GM10847 (cell line): Measurements from ENCODE around the gene OTC.

ENCODE experiments used
- POLR2A ChIP-seq: IDR thresholded peaks from 2 replicates; pipeline ENCODE4 v1.6.1; 2011; ENCODE audit not compliant: insufficient read length; ENCODE audit errors: extremely low read depth

OTC gene

GRCh38 chrX:38342853-38343778, 9.3 kb upstream of the OTC start:
- TF ChIP-seq POLR2A = no peak

DNA sequence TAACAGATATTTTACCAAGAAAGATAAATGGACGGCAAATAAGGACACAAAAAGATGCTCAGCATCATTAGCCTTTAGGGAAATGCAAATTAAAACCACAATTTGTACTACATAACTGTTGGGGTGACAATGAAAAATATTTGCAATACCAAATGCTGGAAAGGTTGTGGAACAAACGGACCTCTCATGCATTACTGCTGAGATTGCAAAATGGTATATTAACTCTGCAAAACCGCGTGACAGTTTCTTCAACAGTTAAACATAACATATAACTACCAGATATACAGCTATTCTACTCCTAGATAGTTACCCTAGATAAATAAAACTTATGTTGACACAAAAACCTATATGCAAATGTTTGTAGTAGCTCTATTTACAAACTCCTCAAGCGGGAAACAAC, 6.3 kb upstream of the OTC start:
- no peak for TF ChIP-seq POLR2A

- no peak for TF ChIP-seq POLR2A
Measured at GRCh38 chrX:38347136-38347535, 5.3 kb upstream of the OTC start.

- no peak for TF ChIP-seq POLR2A
Measured at GRCh38 chrX:38351346-38351745, 1.1 kb upstream of the OTC start.

DNA sequence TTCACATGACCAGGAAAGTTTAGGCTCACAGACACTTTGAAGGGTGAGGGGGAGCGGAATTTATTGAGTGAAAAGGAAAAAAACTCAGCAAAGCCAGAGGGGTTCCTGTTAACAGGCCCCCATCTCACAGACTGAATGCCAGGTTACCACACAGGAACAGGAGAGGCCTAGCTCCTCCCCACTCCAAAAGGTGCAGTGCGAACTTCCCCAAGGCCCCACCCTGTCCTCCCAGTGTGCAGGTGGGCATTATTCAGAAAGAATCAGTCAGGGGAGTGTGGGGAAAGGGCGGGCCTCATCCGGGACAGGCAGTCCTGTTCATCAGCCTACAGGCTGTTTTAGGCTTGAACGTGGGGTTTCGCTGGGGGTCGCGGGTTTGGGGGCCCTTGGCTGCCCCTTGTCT, 4.0 kb downstream of the OTC start:
- no peak for TF ChIP-seq POLR2A

DNA sequence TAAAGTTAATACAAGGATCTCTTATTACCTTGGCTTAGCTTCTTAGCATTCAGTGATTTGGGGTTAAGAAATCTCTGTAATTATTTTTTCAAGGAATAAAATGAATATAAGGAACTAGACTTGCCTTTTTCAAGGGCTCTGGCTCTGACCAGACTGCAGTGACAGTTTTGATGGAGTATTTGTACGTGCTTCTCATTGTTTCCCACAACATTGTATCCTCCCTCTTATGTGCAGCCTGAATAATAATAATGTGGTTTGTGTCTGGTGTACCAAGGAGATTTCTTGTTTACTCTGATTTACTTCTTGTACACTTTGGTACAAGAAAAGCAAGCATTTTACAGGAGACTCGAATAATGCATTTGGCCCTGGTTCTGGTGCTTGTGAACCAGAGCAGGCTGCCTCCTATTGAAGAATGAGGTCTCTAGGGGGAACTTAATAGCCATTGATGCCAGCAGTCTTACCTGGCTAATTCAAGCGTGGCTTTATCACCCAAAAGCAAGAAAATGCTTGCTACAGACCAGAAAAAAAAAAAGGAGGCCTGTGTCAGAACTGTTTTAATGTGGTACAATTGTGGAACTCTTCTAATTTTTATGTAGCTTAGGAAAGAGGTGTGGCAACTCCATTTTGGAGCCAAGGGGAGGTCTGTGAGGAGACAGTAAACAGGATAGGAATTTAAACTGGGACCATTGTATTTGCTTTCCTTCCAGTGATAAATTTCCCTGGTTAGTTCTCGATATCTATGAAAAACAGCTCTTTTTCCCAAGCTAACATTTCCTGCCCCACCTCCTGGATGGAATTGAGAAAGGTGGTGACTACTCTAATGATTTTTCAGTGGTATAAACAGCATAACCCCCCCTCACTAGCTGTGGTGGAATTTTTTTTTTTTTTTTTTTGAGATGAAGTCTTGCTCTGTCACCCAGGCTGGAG, 5.6 kb downstream of the OTC start:
- no peak for TF ChIP-seq POLR2A

- no peak for TF ChIP-seq POLR2A
Measured at GRCh38 chrX:38363046-38363445, 10.6 kb downstream of the OTC start.

DNA sequence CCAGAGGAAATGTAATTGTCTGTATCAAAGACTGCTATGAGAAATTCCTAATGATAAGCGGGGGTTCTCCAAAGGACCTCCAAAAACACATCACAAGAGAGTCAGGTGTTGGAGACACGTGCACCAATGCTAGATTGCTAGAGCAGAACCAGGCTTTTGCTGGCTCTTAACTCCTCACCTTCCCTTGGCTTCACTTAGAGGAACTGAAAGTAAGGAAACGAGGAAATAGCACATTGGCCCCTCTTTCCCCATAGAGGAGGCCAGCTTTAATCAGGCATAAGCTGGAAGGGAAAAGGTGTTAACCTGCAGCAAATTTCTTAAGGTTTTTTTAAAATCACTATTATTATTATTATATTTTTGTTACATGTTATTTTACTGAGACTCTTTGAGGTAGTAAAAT, 13.6 kb downstream of the OTC start:
- TF ChIP-seq POLR2A = no peak

DNA sequence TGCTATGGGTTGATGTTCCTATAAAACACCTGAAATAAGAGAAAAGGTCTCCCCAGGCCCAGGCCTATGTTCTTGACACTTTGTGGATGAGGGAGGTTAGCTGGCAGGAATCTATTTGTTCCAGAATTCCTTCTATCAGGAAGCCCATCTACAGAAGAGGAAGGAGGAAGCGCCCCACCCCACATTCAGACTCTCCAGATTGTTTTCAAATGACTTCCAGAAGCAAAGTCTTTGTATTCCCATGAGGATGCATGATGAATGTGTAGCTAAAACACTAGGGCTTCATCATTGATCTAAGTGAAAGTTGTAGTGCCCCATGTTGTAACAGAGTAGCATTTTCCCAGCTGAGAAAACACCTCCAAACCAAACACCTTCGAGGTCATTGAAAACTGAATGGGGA, 16.4 kb downstream of the OTC start:
- TF ChIP-seq POLR2A = no peak

DNA sequence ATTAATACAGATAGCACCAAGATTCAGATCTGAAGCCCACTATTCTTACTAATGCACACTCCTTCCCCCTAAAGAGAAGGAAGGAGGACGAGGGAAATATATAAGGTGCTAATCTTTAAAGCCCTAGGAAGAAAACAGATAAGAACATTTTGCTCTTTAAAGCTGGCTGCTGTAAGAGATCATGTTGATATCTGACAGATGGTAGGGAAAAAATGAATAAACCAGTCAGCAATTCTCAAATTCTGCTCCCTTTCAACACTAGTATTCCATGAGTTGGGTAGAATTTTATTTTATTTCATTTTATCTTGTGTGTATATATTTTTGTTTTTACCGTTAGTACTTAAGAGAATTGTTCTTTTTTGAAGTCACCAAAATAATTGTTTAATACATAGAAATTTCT, 19.2 kb downstream of the OTC start:
- TF ChIP-seq POLR2A = no peak

DNA sequence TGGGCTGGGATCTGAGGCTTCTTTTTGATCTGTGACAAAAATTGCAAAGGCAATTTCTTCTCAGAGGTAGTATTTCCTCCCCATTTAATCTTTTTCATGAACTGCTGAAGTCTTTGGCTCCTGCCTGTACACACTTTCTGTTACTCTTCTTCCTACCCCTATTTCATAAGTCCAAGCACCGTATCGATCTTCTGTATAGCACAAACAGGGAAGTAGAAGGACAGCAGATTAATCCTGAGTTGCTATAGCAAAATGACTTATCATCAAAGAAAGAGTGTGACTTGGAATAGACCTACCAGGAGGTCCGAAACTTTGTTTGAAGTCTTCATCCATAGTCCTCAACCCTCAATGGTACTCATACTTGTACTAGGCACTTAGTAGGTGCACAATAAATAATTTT, 22.0 kb downstream of the OTC start:
- TF ChIP-seq POLR2A = no peak

DNA sequence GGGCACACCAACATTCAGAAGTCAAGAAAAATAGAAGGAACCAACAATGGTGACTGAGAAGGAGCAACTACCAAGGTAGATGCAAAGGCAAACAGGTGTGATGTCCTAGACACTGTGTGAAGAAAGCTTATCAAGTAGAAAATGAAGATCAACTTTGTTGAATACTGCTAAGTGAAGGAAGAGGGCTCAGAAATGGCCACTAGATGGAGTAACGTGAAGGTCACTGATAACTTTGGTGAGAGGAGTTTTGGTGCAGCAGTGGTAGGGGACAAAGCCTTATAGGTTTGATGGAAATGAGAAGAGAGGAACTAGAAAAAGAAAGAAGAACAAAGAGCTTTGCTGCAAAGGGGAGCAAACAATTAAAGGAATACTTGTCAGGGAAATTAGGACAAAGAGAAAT, 23.5 kb downstream of the OTC start:
- no peak for TF ChIP-seq POLR2A

- TF ChIP-seq POLR2A = no peak
Measured at GRCh38 chrX:38376747-38377146, 24.3 kb downstream of the OTC start.

DNA sequence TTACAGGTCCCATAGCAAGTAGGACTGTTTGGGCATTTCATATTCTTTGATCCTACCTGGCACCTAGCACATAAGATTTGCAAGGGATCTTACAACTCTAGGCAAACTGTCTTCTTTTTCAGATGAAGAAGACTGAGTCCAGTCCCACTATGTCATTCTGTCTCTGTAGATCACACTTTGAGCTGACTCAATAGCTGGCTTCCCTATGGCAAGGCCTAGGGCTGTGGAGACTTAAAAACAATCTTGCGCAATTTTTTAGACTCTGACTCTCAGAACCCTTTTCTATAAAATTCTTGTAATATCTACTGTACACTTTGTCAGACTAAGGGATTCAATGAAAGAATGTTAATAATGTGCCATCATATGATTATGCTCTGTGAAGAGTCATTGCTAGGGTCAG, 26.7 kb downstream of the OTC start:
- TF ChIP-seq POLR2A = no peak

- no peak for TF ChIP-seq POLR2A
Measured at GRCh38 chrX:38382663-38383062, 30.3 kb downstream of the OTC start.

- TF ChIP-seq POLR2A = no peak
Measured at GRCh38 chrX:38400389-38400910, 48.0 kb downstream of the OTC start.
